Endothelial cell of umbilical vein (primary cell): ENCODE data around the gene TNFSF10.

Experiments
- CTCF ChIP-seq, 2 donors: IDR thresholded peaks; 1 replicate in 1 of 2; 2 replicates in 1 of 2; pipeline ENCODE4 v1.5.1; 2011; ENCODE audit warnings: low read length in 2 of 2, mild to moderate bottlenecking in 2 of 2, moderate library complexity in 2 of 2, control low read depth in 1 of 2, inconsistent platforms in 1 of 2, low read depth in 1 of 2; ENCODE audit not compliant: insufficient read depth in 1 of 2; ENCODE audit errors: extremely low read depth in 1 of 2
- EZH2 ChIP-seq: IDR thresholded peaks from 2 replicates; pipeline ENCODE4 v1.6.1; 2012; ENCODE audit warnings: borderline replicate concordance, low read depth, mild to moderate bottlenecking, moderate library complexity, low read length, inconsistent platforms; ENCODE audit not compliant: severe bottlenecking
- MYC ChIP-seq: IDR thresholded peaks from one replicate; pipeline ENCODE4 v1.6.1; 2011; ENCODE audit warnings: mild to moderate bottlenecking, low read depth, low read length
- POLR2A ChIP-seq: IDR thresholded peaks from 2 replicates; pipeline ENCODE4 v1.6.1; 2012; ENCODE audit warnings: low read depth, mild to moderate bottlenecking, control low read depth, low read length
- POLR2AphosphoS5 ChIP-seq: IDR thresholded peaks from 2 replicates; pipeline ENCODE4 v1.6.1; 2012; ENCODE audit warnings: low read depth, mild to moderate bottlenecking, control low read depth, low read length, moderate library complexity; ENCODE audit not compliant: insufficient read depth
- TF ChIP-seq, protein P1 (sequence below): IDR thresholded peaks from 2 replicates; pipeline ENCODE4 v1.6.1; 2011; ENCODE audit not compliant: insufficient read depth, insufficient read length

DNA sequence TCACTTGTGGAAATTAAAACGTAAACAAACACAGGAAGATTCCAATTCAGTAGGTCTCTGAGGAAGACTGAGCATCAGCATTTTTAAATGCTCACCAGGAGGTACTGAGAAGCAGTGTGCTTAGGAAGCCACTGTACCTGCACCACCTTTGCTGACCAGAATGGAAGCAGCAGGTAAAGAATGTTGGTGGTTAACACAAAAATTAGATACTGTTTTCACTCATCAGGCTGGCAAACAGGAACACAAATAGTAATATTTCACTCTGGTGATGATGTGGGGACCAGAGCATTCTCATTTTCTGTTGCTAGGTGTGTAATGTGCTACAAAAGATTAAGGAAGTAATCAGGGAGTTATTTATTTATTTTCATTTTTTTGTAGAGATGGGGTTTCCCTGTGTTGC, 45.1 kb downstream of the TNFSF10 start:
- TF ChIP-seq CTCF (IDR thresholded peaks at IDR 0.05; ENCODE audit: extremely low read depth in 1 of 2, insufficient read depth in 1 of 2, low read depth in 1 of 2, low read length in 2 of 2) (no peak), POLR2AphosphoS5 (no peak), EZH2 (no peak), POLR2A (no peak), MYC (no peak)
- TF ChIP-seq, protein P1, sequence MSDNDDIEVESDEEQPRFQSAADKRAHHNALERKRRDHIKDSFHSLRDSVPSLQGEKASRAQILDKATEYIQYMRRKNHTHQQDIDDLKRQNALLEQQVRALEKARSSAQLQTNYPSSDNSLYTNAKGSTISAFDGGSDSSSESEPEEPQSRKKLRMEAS = no peak
